C4-2B (cell line): ENCODE results near the gene CGREF1.

Experiments
- CTCF ChIP-seq: fragments of 450-650 bp; conservative IDR thresholded peaks from 2 replicates; pipeline ENCODE4 v1.5.1; 2017; ENCODE audit warnings: mild to moderate bottlenecking
- ZFX ChIP-seq: fragments of 450-650 bp; IDR thresholded peaks from 2 replicates; pipeline ENCODE4 v1.6.1; 2017

- TF ChIP-seq CTCF (no peak), ZFX (no peak)
These were observed 65.6 kb downstream of the CGREF1 start for GRCh38 chr2:27053321-27053720.
